ENCODE data around the gene CAVIN3.
"Not testable (repeated sequence)": the region's sequence is repeated elsewhere in the genome, so short reads cannot be mapped to it uniquely, and the experiment has no call there.

Gene CAVIN3

GRCh38 chr11:6284250-6284649, 36.1 kb downstream of the CAVIN3 start:
- no peak for ATAC-seq
- TF ChIP-seq CSDC2 (CRISPR knock-in tag; IDR thresholded peaks at IDR 0.05) (no peak), RARB (CRISPR knock-in tag; IDR thresholded peaks at IDR 0.05) (no peak), TSHZ2 (CRISPR knock-in tag; IDR thresholded peaks at IDR 0.05) (no peak), GLIS3 (CRISPR knock-in tag; IDR thresholded peaks at IDR 0.05) (no peak), PATZ1 (CRISPR knock-in tag; IDR thresholded peaks at IDR 0.05; ENCODE audit: borderline replicate concordance) (no peak), ZC3H10 (CRISPR knock-in tag; IDR thresholded peaks at IDR 0.05) (no peak), TCF4 (CRISPR knock-in tag; IDR thresholded peaks at IDR 0.05; ENCODE audit: borderline replicate concordance) (no peak), POU6F1 (CRISPR knock-in tag; IDR thresholded peaks at IDR 0.05; ENCODE audit: borderline replicate concordance, low read depth) (no peak), SNAI2 (CRISPR knock-in tag; IDR thresholded peaks at IDR 0.05) (no peak), ZFP3 (CRISPR knock-in tag; IDR thresholded peaks at IDR 0.05) (no peak), ISL1 (CRISPR knock-in tag; IDR thresholded peaks at IDR 0.05) (no peak), CSRNP3 (CRISPR knock-in tag; IDR thresholded peaks at IDR 0.05) (no peak), ESRRG (CRISPR knock-in tag; IDR thresholded peaks at IDR 0.05) (no peak), PPARA (CRISPR knock-in tag; IDR thresholded peaks at IDR 0.05; ENCODE audit: borderline replicate concordance) (no peak)

- no peak for ATAC-seq
- TF ChIP-seq ZFP3 (CRISPR knock-in tag; IDR thresholded peaks at IDR 0.05) = no peak
- TF ChIP-seq CSRNP3 (CRISPR knock-in tag; IDR thresholded peaks at IDR 0.05) = no peak
Measured at GRCh38 chr11:6283453-6284023, 36.8 kb downstream of the CAVIN3 start.

- ATAC-seq = not testable (repeated sequence)
Measured at GRCh38 chr11:6280809-6281208, 39.5 kb downstream of the CAVIN3 start.

- ATAC-seq = no peak
- TF ChIP-seq RARB (CRISPR knock-in tag; IDR thresholded peaks at IDR 0.05) (no peak), OSR1 (CRISPR knock-in tag; IDR thresholded peaks at IDR 0.05) (no peak), PPARA (CRISPR knock-in tag; IDR thresholded peaks at IDR 0.05; ENCODE audit: borderline replicate concordance) (no peak), BACH2 (CRISPR knock-in tag; IDR thresholded peaks at IDR 0.05; ENCODE audit: borderline replicate concordance) (no peak), TCF4 (CRISPR knock-in tag; IDR thresholded peaks at IDR 0.05; ENCODE audit: borderline replicate concordance) (no peak), SNAI2 (CRISPR knock-in tag; IDR thresholded peaks at IDR 0.05) (no peak), ZFP3 (CRISPR knock-in tag; IDR thresholded peaks at IDR 0.05) (no peak), ZNF565 (CRISPR knock-in tag; conservative IDR thresholded peaks at IDR 0.05; ENCODE audit: low read depth) (no peak), TSHZ2 (CRISPR knock-in tag; IDR thresholded peaks at IDR 0.05) (no peak), ISL1 (CRISPR knock-in tag; IDR thresholded peaks at IDR 0.05) (no peak), CSRNP3 (CRISPR knock-in tag; IDR thresholded peaks at IDR 0.05) (no peak), ZC3H10 (CRISPR knock-in tag; IDR thresholded peaks at IDR 0.05) (no peak), TOX (CRISPR knock-in tag; IDR thresholded peaks at IDR 0.05; ENCODE audit: borderline replicate concordance) (no peak)
Measured at GRCh38 chr11:6273188-6273587, 47.1 kb downstream of the CAVIN3 start.

All from SK-N-SH treated with all-trans-retinoic acid at 6 μM for 48 hours (cell line).